HG03342 (cell line): ENCODE data around the gene B3GNT4.
A peak's percentile ranks its signal among the peaks of the same experiment; 100 is the strongest.
"Not testable (repeated sequence)": the region's sequence is repeated elsewhere in the genome, so short reads cannot be mapped to it uniquely, and the experiment has no call there.

Source experiments
- ATAC-seq: cut with Tn5 transposase; IDR thresholded peaks from one replicate; pipeline ENCODE4 v1.9.1; 2021; ENCODE audit warnings: mild to moderate bottlenecking, moderate library complexity; ENCODE audit not compliant: unreplicated experiment

Gene B3GNT4

DNA sequence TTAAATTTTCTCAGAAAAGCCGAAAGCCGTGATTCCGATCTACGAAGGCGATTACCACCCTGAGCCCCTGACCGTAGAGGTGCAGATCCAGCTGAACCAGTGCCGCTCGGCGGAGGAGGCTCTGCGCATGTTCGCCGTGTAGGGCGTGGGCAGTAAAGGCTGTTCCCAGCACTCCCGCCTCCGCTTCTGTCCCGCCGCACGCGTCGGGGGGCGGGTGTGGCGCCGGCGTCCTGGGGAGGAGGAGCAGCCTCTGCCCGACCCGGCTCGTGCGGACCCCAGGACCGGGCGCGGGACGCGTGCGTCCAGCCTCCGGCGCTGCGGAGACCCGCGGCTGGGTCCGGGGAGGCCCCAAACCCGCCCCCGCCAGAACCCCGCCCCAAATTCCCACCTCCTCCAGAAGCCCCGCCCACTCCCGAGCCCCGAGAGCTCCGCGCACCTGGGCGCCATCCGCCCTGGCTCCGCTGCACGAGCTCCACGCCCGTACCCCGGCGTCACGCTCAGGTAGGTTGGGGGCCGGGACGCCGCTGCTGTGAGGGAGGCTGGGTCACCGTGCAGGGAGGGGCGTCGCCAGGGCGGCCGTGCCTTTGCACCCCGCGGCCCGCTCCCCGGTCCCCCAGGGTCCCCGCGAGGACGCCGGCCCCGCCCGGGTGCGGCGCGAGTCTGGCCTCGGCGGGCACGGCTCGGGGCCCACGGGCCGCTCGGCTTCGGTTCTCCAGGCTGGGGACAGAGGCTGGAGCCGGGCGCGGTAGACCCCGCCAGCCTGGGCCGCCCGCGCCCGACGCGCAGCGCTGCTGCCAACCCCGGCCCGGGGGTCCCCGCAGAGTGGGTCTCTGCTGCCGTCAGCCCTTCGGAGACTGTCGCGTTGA, at the start of gene B3GNT4:
Gene B3GNT4, plus strand, starts transcription at position 409 of the 866 bp plus-strand sequence. CDS start 910 bp downstream, outside the sequence.
- peak; percentile 41 for ATAC-seq

DNA sequence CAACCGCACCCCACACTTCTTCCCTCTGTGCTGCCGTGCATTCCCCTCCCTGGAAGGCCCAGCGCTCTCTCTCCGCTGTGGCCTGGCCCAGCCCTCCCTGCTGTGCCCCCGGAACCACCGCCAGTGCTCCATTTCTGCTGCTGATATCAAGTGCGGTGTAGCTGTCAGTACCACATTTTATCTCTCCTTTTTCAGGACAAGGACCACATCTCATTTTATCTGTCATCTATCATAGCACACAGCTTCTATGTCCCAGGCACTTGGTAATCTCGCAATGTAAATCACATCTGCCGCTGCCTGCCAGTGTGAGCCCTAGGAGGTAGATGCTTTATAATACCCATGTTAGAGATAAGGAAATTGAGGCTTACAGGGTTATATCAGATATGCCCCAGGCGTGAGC, 47.8 kb upstream of the B3GNT4 start:
- ATAC-seq, result no peak

DNA sequence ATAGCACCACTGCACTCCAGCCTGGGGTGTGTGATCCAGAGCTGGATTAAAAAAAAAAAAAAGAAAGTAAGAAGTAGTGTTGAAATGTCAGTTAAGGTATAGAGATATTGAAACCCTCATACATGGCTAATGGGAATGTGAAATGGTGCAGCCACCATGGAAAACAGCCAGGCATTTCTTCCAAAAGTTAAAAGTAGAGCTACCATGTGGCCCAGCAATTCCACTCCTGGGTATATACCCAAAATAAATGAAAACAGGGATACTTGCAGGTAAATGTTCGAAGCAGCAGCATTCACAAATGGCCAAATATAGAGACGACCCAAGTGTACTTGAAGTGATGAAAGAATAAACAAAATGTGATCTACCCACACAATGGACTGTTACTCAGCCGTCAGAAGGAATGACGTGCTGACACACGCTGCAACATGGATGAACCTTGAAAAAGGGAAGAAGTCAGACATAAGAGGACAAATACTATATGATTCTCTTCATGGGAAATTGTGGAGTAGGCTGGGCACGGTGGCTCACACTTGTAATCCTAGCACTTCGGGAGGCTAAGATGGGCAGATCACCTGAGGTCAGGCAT, 44.7 kb upstream of the B3GNT4 start:
- ATAC-seq, result no peak

DNA sequence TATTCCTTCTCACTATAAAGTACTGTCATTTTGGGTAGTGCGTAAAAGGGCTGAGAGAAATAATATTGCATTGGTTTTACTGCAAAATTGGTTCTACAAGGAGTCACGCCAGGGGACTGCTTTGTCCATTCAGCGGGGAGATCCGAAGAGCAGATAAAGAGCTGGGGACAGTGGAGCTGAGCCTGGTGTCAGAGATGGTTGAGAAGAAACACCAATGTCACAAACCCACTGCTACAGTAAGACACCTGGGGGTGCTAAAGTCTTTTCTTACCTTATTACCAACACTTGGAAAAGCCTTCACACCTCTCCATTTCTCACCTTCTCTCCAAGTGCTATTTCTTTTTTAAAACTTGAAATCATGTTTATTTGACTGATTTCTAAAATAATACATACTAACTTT, 43.6 kb upstream of the B3GNT4 start:
- ATAC-seq, result no peak

DNA sequence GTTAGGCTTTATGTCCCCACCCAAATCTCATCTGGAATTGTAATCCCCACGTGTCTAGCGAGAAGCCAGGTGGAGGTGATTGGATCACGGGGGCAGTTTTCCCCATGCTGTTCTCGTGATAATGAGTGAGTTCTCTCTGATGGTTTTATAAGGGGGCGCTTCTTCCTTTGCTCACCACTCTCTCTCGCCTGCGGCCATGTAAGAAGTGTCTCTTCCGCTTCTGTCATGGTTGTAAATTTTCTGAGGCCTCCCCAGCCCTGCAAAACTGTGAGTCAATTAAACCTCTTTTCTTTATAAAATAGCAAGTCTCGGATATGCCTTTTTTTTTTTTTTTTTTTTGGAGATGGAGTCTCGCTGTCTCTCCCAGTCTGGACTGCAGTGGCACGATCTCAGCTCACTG, 42.7 kb upstream of the B3GNT4 start:
- ATAC-seq, result no peak

DNA sequence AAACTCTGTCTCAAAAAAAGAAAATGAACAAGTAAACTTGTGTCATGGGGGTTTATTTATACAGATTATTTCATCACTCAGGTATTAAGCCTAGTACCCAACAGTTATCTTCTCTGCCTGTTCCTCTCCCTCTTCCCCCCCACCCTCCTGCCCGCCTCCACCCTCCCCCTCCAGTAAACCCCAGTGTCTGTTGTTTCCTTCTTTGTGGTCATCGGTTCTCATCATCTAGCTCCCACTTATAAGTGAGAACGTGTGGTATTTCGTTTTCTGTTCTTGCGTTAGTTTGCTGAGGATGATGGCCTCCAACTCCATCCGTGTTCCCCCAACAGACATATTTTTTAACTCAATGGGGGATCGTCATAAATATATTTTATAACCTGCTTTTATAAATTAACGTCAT, 41.8 kb upstream of the B3GNT4 start:
- ATAC-seq, result no peak

DNA sequence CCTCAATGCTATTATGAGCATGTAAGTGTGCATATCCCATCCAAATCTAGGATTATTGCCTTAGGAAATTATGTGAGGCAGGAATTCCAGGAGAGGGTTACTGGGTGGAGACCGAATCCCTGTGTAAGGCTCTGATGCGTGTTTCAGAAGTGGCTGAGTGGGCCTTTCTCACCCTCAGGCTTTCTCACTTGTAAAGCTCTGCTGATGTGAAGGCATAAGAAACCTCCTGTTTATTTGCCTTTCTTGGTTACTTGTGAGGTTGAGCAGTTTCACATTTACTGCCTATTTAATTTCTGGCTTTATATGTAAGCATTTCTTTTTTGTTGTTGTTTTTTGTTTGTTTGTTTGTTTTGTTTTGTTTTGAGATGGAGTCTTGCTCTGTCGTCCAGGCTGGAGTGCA, 40.5 kb upstream of the B3GNT4 start:
- no peak for ATAC-seq

DNA sequence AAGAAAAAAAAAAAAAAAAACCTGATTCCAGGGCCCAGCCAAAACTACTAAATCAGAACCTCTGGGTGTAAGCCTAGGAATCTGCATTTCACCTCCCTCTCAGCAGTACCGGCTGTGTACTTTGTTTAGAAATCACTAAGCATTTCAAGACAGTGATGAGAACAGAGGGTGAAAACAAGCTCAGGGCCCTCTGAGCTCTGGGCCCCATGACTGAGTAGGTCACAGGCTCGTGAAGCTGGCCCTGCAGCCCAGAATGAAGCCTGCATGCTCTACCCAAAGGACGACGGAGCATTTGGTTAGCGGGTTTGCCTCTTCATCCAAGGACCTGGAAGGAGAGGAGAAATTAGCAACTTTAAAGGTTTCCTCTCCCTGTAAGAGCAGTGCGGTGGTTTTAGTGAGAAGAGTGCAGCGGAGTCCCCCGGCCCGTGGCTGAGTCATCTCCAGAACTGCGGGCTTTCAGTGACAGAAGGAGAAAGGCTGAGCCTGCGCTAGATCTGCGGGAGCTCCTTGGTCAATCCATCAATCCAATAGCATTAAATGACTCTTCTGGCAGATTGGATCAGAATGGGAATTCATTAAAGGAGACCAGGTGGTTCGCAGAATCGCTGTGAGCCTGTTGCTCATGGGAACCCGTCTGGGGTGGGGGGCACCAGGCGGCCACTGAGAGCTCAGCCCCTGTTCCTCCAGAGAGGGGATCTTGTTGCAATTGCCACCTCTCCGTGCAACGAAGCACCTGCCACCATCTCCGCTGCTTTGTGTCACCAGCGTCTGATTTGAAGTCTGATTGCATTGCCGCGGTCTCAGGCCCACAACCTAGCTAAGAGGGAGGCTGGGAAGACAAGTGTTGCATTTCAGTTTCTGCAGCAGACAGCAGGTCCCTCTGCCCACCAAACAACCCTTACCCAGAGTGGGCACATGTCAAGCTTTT, 36.8 kb upstream of the B3GNT4 start:
- ATAC-seq, result no peak

DNA sequence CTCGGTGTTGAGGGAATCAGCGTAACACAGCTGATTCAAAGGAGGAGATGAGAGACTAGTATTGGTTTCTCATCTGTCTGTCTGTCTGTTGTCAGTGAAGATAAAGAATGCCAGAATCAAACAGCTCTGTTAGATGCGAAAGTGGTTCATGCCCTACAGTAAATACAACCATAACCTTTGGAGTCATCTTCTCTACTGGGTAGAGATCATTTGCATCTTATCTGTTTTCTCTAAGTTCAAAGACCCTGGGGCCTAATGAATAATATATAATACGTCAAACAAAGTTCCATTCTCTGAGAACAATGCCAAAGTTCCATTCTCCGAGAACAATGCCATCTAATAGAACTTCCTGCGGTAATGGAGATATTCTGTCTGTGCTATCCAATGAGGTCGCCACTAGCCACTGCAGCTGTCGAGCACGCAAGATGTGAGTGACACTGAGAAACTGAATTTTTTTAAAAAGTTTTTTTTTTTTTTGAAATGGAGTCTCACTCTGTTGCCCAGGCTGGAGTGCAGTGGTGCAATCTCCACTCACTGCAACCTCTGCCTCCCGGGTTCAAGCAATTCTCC, 36.1 kb upstream of the B3GNT4 start:
- ATAC-seq, result no peak

DNA sequence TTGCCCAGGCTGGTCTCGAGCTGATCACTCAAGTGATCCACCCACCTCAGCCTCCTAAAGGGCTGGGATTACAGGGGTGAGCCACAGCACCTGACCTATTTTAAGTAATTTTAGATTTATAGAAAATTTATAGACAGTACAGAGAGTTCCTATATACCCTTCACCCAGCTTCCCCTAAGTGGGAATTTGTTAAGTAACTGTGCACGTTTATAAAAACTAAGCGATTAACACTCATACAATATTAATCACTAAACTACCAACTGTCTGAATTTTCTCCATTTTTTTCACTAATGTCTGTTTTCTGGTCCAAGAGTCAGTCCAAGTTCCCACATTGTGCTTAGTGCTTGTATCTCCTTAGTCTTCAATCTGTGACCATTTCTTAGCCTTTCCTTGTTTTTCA, 35.0 kb upstream of the B3GNT4 start:
- ATAC-seq, result no peak

DNA sequence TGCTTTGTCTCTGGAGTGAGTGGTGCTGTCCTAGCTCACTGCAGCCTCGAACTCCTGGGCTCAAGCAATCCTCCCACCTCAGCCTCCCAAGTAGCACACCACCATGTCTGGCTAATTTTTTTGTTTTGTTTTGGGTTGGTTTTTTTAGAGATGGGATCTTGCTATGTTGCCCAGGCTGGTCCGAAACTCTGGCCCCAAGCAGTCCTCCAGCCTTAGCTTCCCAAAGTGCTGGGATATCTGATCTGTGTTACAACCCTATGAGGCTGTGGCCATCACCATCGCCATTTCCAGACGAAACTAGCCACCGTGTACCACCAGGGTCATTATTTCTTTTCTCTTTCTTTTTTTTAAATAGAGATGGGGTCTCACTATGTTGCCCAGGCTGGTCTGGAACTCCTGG, 32.1 kb upstream of the B3GNT4 start:
- ATAC-seq, result no peak

DNA sequence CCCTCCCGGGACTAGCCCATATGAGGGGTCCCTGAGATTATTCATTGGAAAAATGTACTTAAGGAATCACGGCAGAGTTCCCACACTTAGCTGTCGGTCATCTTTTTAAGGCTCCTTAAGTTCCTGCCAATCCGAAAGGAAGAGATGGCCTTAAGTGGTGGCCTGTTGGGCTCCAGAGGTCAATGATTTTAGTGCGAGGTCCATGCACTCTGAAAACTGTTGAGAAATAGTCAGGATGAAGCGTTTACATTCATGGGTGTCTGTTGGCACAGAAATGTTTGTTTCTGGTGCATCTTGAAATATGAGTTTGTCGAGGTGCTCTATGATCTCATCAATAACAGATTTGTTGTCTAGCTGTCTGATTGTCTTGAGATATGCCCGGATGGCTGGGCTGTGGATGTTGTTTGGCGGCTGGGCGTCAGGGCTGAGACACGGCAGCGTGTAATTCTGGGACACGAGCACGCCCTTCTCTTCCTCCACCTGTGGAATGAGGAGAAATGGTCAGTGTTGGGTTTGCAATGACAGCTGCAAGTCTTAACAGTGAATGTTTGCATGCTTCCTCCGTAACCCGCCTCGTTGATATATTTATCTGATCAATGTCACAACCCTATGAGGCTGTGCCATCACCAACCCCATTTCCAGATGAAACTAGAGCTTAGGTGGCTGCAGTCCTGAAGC, 31.1 kb upstream of the B3GNT4 start:
- ATAC-seq, result no peak

DNA sequence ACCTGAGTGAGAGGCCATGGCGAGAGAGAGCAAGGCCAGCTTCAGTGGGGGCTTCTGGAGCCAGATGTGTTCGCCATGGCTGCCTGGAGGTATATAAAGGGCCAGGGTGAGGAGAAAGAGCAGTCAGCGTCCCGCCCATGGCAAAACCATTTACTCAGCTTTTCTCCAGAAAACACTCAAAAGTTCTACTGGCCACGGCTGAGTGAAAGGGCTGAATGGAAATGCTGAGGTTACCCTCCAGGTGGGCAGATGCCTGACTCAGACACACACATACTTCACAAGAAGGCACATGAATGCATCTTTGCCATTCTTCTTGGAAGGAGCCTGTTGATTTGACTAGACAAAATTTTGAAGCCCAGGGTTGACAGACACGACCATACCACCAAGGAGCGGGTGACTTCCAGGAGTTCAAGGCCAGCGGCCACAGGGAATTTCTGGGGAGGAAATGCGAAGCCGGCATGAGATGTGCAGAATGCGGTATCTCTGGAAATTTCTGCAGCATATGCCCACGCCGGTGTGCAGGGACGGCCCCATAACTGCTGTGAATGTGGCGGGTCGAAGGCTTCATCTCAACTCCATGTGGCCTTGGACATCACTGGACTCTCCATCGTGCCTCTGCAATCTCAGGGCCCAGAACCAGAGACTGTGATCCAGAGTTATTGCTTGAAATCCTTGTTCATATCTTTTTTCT, 29.2 kb upstream of the B3GNT4 start, which contains the start of gene IL31:
Gene IL31, minus strand, starts transcription at position 67 of the 691 bp plus-strand sequence. Its CDS starts 49 bp downstream, at position 18.
- no peak for ATAC-seq

DNA sequence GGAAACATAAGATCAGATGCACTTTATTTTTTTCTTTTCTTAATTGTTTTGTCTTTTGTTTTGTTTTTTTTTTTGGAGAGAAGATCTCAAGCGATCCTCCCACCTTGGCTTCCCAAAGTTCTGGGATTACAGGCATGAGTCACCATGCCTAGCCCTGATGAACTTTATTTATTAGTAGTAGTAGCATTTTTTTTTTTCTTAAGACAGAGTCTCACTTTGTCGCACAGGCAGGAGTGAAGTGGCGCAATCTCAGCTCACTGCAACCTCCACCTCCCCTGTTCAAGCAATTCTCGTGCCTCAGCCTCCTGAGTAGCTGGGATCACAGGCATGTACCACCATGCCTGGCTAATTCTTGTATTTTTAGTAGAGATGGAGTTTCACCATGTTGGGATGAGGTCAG, 27.0 kb upstream of the B3GNT4 start:
- ATAC-seq, result not testable (repeated sequence)

DNA sequence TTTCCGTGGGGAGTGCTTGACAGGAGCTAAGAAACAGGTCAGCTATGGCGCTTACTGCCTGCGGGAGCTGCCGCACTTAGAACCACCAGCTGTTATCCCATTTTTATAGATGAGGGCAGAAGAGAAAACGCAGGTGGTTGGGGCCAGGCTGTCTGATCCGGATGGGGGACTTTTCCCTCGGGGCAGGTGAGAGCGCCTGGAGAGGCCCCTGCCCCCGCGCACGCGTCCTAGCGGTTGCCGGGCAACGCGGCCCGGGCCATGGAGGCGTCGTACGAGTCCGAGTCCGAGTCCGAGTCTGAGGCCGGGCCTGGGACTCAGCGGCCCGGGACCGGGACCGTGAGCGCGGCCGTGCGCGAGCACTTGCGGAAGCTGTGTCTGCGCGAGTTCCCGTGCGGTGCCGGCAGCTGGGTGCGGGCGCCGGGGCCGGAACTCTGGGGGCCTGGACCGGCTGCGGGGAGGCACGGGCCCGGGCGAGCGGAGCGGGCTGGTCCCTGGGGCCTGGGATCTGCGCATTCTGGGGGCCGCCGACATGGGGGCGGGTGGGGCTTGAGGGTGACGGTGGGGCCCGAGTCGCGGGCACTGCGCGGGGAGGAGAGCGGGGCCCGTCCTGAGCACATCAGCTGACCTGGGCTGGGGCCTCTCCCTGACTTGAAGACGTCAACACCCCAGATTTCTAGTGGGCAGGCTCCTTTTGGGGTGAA, 20.5 kb upstream of the B3GNT4 start, which contains the start of gene LRRC43:
Gene LRRC43, plus strand, starts transcription at position 237 of the 701 bp plus-strand sequence. Its CDS starts 22 bp downstream, at position 259.
- no peak for ATAC-seq

DNA sequence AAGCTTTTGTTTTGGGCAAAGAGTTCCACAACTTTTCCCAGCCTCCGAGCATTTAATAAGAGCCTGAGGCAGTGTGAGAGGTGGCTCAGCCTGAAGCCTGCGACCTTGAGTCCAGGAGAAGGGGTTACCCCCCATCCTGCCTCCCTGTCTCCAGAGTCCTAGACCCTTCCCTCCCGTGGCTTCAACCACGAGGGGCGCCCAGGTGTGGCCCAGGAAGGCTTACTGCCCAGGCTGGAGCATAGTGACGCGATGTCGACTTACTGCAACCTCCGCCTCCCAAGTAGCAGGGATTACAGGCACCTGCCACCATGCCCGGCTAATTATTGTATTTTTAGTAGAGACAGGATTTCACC, 19.9 kb upstream of the B3GNT4 start:
- ATAC-seq, result no peak

DNA sequence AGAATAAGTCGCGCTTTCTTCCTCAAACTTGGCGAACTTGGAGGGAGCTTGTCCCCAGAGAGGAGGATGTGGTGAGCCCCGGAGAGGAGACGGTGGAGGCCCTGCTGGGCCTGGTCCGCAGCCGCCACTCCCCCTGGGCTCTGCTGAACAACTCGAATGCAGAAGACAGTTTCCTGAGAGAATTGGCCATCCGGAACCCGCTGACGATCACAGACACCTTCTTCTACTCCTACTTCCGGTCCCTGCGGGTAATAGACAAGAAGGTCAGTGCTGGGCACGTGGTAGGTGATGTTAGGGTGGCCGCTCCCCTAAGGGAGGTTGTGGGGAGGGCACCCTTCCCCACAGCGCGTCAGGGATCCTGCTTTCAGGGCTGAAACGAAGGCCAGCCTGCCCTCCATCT, 19.0 kb upstream of the B3GNT4 start:
- ATAC-seq, result no peak

DNA sequence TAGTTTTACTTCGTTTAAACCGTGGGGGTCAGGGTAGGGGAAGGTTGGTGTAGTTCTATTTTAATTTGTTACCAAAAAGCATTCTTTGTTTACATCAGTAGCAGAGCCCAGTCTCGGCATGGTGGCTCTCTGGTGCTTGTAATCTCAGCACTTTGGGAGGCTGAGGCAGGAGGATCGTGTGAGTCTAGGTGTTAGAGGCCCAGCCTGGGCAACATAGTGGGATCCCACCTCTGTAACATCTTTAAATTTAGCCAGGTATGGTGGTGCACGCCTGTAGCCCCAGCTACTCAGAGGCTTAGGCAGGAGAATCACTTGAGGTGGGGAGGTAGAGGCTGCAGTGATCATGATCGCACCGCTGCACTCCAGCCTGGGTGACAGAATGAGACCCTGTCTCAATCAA, 18.4 kb upstream of the B3GNT4 start:
- ATAC-seq, result no peak

DNA sequence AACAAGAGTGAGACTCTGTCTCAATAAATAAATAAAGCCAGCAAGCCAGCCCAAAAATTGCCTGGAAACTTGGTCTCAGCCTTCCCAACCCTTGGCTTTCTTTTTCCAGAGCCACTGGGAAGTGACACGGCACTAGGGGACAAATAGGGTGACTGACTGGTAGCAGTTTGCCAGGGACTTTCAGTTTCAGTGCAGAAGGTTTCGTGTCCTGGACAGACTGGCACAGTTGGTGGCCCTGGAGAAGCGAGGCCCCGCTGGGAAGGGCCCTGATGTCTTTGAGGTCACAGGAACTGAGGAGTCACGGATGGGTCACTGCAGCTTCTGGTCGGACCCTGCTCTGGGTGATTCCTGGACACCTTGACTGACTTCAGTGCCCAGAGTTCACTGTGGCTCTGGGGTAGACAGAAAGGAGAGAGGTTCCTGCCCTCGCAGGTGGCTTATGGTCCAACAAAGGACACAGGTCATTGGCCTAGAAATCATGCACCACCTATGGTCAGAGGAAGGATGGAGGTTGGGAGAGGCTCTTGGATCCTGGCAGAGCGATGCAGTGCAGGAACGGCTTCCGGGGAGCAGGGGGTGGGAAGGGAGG, 17.9 kb upstream of the B3GNT4 start:
- ATAC-seq, result no peak
